ENCODE data around the gene CD46. TPM values are rescaled to one million over a fixed set of nuclear protein-coding genes. Genes with fewer than 3 reads are reported as not detected.

The CD46 gene
- polyA plus RNA-seq, 4 donors: 300 to 374 (median 353) TPM

DNA sequence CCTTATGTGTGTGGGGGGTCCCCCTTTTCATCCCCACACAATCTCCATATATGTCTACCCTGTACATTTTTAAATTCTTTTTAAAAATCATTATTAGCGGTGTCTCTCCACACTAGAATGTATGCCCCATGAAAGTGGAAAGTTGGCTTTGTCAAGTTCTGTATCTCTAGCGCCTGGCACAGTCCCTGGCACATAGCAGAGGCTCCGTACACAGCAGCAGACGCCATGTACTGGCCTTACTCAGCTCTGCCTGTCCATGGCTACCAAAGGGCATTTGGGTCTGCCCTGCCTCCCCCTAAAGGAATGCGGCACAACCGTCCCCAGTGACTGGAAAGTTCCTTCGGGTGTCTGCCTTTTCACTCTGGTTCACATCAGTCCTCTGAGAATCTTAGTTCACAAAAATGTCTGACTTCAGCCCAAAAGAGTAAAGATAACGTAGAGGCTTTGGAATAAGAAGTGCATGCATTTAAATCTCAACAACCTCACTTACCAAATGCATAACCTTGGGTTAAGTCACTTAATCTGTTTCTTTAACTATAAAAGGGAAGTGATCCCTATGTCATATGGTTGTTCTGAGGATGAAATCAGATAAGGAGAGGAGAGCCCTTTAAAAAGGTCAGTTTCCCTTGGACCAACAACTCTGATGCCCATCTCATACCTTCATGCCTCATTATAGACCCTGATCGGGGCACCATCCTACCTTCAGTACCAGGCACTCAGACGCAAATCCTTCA lies 61.1 kb downstream of the CD46 start:
- DNase-seq (ENCODE audit: low read depth in 4 of 4, low spot score in 3 of 4): no peak

DNA sequence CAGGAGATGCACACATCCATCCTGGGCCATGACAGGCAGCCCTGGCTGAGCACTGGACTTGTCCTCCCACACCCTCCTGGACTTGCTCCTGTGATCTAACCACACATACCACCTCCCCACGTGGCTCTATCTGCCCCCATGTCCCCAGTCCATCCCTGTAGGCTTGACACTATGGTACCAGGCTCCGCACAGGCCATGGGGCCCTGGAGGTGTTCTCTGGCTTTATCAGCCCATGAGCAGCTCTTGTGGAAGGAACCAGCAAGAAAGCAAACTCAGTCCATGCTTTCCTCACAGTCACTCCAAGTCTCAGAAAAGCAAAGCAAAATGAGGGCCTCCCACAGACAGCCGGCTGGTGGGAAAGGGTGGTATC lies 61.6 kb downstream of the CD46 start:
- no peak for DNase-seq (ENCODE audit: low read depth in 4 of 4, low spot score in 3 of 4)

DNA sequence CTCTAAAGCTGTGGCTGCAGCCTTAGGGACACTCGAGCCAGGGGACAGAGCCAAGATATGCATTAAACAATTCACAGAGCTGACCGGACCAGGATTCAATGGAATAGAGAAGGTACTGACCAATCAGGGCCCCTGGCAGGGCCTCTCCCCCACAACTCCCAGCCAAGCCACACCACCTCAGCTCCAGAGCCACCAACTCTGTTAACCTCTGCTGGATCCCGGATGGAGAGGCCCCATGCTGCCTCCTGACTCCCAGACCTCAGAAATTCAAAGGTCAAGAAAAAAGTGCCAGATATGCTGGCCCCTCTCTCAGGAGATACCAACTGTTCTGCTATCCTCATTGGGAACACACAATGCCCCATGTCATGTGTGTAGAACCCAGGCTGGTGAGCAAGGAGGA lies 62.1 kb downstream of the CD46 start:
- DNase-seq (ENCODE audit: low read depth in 4 of 4, low spot score in 3 of 4): no peak

DNA sequence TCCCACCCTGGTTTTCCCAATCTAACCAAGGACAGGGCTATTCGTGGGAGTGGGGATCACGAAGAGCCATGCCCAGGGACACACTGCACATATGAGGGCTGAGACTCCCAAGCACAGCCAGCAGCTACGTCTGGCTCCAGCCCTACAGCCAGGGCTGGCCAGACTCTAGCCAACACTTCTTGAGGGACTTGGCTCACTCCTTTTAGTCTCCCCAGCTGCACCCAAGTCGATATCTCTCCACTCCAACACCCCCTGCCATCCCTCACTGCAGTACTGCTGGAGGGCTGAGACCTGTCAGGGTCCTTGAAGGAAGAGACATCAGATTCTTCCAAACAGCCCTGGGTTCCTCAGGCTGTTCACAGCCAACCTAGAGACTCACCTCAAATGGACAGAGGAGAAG lies 62.6 kb downstream of the CD46 start:
- DNase-seq (ENCODE audit: low read depth in 4 of 4, low spot score in 3 of 4): no peak

DNA sequence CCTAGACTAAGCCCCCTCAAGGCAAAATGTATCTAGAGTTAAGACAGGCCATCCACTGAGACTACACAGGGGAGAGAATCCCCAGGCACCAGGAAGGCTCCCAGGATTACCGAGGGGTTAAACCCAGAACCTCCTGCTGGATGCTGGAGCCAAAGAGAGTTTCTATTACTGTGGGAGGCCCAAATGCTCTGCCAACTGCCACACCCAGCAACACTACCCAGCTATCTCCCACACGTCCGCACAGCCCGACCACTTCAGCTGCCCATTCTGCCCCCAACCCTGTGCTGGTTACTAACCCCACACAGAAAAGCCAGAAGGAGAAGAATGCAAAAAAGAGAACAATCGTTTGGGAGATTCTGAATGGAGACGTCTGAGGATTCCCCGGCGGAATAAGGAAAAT lies 63.6 kb downstream of the CD46 start:
- no peak for DNase-seq (ENCODE audit: low read depth in 4 of 4, low spot score in 3 of 4)

DNA sequence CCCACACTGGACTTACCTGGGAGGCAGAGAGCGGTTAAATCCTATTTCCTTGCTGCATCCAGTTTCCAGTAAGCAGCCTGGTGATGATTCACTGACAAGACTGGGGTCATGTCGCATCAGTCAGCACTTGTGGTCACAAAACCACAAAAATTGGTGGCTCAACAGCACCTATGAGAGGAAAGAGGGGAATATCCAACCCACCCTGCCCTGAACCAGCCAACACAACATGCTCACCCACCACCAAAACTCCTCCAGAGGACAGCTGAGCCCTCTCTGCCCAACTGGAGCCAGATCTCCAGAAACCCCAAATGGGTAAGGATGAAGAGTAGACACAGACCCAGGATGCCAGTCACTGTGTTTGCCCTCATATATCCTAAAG lies 64.0 kb downstream of the CD46 start:
- DNase-seq (ENCODE audit: low read depth in 4 of 4, low spot score in 3 of 4): no peak

DNA sequence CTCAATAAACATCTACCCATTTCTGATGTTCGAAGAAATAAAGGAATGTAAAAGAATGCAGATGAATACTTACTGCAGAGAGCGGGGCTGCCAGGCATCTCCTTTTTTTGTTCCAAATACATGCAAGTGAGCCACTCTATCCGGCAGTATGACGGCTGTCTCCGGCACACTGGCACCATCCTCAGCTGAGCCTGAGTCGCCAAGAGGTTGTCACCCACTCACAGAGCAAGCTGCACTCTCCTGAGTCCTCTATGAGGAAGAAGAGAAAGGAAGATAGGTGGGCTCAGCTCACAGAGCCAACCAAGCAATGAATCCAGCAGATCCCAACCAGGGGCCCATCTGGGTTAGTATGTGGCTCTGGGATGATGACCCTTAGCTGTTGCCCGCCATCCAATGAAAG lies 65.3 kb downstream of the CD46 start:
- no peak for DNase-seq (ENCODE audit: low read depth in 4 of 4, low spot score in 3 of 4)

DNA sequence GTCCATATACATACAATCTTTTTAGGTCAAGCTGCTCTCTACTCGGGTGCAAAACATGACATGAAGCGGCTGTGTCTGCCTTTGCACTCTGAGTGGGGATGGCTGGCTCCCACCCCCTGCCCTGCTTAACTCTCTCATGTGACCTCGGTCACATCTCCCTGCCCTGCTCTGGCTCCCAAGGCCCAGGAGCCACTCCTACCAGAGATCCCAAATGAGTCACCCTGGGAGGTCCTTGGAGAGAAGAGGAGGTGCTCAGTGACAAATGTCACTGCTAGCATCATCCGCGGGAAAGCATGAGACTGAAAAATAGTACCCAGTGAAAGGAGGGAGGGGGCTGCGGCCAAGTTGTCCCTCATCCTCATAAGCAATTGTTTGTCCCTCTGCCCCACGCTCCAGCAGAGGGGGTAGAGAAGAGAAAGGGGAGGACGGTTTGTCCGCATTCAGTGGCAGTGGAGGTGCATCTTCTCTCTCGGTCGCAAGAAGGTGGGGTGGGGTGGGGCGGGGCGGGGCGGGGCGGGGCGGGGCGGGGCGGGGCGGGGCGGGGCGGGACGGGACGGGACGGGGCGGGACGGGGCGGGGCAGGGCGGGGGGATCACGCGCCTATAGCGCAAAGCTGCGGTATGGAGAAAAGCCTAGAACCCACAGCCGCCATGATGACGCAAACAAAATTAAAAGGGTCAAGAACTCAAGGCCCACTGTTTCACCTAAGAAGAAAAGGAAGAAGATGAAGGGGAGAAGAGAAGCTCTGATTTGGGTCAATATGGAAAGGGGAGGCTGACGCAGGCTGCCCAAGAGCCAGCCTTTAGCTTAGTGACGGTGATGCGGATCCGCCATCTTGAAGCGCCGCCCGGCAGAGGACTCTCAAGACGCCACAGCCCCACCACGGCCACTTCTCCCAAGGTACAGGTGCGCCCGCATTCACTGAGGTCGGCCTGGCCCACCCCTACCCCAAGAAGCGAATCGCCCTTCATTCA lies 66.2 kb downstream of the CD46 start:
- DNase-seq (ENCODE audit: low read depth in 4 of 4, low spot score in 3 of 4): no peak

DNA sequence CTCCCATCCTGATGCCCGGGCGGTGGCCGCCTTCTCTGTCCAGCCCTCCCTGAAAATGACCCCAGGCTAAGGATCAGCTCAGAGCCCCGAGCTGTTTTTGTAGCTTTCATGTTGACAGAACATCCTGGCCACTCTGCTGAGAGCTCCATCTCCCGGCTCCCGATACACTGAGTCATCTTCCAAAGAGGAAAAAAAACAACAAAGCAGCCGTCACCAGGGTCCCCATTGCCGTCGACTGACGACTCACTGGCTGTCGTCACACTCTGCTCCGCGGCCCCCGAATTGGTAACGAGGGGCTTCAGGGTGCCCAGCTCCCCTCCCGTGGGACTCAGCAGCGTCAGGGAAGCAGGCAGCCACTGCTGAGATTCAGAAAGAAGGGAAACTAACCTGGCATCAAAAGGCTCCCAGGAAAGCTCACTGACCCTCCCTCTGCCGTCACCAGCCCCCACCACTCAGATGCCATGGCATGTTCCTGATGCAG lies 67.2 kb downstream of the CD46 start:
- DNase-seq (ENCODE audit: low read depth in 4 of 4, low spot score in 3 of 4): no peak

DNA sequence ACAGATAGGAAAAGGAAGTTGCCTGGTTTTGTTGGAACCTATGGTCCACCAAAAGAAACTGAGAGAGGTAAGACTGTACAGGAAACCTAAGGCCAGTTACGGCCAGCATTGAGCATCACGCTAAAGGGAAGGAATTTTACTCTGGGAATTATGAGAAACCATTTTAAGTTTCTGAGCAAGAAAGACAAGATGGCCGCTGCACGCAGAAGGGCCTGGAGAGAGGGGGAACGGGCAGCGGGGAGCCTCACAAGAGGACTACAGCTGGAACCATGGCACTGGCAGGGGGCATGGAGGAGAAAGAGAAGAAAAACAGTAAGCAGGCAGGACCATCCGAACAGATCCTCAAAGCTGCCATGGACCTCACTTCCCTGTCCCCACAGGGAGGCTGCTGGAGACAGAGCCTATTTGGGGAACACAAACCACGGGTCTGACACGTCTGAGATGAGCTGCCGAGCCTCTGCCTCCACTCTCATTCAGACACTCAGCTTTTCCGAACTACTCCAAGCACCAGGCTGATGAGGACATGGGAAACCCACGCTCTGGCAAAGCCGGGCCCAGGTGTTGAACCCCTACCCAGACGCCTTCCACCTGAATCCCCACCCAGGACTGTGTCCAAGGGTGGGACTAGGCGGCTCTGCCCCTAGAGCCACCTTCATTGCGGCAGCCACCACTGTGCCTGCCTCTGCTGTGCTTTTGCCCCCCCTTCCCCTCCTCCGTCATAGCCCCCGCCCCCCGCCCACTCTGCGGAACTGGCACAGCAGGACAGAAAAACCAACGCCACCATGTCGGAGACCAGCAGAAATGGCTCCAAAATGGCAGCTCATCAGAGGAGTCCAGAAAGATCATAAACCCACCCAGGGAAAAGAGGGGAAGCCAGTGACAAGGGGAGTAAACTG lies 69.0 kb downstream of the CD46 start:
- no peak for DNase-seq (ENCODE audit: low read depth in 4 of 4, low spot score in 3 of 4)

DNA sequence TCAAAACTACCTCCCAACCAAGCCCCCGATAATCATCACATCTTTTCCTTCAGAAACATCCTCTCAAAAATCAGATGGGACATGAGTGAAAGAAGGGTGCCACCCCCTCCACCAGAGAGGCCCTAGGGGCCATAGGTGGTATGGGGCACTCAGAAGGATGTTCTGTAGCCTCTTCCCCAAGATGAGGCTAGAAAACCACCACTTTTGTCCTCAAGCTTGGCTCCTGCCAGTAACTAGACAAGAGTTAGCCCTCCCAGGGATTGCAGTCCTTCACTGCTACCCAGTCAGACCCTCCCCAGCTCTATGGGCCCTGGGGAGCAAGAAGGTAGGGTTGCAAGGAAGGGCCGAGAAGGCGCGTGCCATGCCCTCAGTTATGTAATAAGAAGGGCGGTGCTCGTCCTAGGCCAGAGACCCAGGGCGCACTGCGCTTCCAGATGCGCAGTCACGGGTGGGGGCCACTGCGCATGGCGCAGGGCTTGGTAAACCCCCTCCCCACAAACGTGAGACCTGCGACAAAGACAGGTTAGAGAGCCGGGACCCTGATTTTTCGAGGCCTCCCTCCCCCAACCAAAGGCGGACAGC lies 69.7 kb downstream of the CD46 start:
- DNase-seq (ENCODE audit: low read depth in 4 of 4, low spot score in 3 of 4): no peak

DNA sequence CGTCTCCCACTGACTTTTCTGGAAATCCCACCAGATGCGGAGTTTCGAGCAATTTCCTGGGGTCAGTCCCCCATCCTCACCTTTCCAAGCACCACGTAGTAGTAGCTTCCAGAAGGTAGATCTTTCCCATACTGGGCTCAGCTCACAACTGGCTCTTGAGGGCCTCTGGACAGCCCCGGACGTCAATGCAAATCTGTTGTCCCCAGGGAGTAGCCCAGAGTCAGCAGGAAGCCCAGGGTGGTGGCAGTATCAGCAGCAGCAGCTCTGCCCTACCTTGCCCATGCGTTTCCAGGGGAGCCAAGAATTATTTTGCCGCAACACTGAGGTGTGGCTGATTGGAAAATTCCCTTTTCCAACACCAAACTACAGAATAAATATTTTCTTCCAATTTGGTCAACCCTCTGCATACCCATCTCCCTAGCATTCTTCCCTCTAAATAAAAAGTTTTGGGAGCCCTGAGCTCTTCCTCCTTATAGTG lies 70.3 kb downstream of the CD46 start:
- DNase-seq (ENCODE audit: low read depth in 4 of 4, low spot score in 3 of 4): no peak

DNA sequence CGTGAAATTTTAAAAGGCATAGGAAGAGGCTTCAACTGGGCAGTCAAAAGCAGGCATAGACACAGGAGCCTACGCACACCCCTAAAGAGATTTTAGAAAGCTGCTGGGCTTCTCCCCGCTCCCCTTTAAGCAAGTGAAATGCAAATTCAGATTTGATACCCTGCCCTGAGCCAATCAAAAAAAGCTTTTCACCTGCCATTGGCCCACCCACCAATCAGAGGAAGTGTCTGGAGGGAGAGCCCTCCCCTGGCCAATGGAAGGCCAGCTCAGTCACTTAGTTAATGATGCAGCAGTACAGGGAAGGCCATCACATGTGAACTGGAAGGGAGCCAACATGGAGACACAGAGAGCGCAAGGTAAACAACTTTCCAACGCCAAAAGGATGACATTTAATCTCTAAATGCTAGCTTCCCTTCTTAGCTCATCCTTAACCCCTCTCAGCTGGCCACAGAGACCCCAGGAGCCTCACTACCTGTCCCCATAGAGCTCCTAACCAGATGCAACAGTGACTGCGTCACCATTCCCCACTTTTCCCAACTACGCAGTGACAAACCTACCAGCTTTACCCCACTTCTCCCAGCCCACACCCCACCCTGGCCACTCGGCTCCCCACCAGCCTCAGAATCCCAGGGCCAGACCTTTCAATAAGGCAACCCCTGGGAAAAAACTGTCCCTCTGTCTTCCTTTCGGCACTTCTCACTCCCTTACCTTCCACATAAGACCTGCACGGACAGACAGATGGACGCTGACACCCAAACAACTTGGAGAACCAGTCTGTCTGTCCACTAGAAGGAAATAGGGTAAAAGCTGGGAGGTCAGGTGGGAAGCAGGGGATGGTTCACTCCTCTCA lies 71.0 kb downstream of the CD46 start:
- DNase-seq (ENCODE audit: low read depth in 4 of 4, low spot score in 3 of 4): no peak

DNA sequence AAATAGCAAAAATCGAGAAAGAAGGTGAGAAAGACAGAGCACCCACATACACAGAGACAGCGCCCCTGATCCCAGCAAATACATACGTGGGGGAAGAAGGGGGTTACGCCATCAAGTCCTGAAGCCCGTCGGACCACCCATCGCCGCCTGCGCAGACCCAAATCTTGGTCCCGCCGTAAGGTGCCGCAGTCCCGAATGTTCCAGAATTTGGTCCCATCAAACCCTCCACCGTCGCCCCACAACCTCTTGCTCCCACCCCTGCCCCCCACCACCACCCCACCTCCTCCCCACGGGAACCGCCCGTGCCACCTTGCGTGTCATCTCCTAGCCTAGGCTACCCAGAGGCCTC lies 71.7 kb downstream of the CD46 start:
- no peak for DNase-seq (ENCODE audit: low read depth in 4 of 4, low spot score in 3 of 4)

DNA sequence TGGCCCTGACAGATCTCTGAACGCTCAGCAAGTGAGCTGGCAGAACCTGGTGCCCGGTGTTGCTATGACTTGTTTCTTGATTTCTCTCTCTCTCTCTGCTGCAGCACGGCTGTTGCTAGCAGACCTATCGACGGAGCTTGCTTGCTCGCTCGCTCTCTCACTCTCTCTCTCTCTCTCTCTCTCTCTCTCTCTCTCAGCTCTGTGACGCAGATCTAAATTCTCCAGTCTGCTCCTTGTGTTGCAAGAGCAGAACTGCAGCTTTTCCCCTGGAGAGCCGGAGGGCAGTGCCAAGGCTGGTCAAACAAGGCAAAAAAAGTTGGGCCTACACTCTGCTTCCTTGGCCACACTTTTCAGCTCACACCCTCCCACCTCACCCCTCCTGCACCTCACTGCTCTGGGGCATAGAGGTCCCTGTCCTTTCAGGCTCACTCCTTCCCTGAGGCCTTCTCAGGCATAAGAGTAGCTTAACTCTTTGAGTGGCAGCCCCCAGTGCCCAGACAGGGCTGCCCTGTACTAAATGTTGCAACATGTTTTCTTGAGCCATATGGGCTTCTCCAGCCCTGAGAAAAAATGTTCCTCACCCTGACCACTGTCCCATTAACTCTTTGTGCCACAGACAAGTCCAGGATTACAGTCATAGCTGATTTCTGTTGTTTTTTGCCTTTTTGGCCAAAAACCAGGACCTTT lies 72.2 kb downstream of the CD46 start:
- DNase-seq (ENCODE audit: low read depth in 4 of 4, low spot score in 3 of 4): peak; percentile 58 to 82 (median 80)

DNA sequence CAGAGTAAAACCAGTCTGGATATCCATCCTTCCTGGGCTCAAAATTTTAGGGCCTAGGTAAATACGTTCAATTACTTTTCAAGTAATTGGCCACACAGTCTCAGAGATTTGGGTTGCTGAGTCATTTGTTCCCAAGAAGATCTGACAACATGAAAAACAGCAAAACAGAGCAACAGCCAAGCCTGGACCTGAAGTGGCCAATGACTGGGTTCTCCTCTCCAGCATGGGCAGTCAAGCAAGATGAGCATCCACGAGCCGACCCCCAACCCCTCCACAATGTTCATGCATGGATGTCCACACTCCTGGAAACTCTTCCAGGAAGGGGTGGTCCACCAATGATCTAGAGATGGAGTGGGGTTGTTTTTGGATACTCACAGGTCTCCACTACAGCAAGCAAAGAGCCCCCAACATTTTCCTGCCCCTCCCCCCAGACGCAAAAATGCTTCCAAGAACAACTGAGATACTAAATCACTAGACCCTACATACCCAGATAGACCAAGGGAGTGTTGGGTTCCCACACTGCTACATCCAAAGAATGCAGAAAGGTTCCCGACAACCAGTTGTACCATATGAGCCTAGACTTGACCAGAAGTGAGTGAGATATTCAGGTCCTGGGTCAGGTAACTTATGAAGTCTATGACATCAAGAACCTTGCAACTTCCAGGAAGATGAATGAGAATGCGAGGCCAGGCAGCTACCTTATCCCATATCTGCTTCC lies 73.0 kb downstream of the CD46 start:
- no peak for DNase-seq (ENCODE audit: low read depth in 4 of 4, low spot score in 3 of 4)

DNA sequence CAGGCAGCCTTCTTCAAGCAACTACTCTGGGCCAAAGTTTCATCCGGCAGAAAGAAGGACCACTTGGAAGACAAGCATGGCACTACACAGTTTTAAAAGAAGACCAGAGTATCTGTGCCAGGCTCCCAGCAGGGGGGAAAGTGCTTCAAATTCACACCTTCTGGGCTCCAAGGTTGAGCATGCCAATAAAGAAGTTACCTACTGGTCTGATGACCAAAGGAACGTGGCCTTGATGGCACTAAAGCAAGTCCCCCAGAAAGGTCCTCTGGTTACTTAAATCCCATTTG lies 73.5 kb downstream of the CD46 start:
- no peak for DNase-seq (ENCODE audit: low read depth in 4 of 4, low spot score in 3 of 4)

DNA sequence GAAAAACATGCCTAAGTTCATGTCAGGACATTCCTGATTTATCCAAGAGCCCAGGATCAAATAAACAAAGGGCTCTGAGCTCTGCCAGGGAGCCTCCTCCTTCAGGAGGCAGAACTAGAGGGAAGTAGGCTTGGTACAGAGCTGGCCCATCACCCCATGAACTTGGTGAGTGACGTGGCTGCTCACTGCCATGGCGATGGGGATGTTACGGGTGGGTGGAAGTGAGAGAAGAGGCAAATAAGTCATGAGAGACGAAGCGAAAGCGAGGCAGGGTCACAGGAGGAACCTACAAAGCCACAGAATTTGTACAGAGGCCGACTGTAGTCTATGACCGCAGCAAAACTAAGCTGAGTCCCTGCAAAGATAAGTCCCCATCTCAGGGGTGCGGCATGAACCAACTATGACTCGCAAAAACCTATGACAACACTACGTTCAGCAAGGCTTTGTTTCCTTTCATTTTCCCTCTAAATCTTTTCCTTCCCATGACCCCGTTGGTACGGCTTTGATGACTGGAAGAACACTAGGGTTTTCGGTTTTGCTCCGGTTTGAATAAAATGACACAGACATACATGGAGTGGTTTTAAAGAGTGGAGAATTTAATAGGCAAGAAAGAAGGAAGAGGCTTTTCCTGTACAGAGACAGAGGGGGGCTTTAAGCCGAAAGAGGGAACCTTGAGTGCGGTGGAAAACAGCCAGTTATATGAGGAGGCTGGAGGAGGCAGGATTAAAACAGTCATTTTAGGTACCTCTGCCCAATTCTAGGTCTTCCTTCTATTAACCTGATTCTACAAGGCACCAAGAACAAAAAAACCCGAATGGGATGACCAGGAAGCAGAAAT lies 74.1 kb downstream of the CD46 start:
- no peak for DNase-seq (ENCODE audit: low read depth in 4 of 4, low spot score in 3 of 4)

All from right renal pelvis (tissue), 4 donors.